NCI-H774 (cell line): Measurements from ENCODE around the gene PSTPIP2.
"Not testable (repeated sequence)": the region's sequence is repeated elsewhere in the genome, so short reads cannot be mapped to it uniquely, and the experiment has no call there.

Experiments used
- DNase-seq: peaks from one replicate; lab custom pipeline; 2025; lab: John Stamatoyannopoulos, UW

The PSTPIP2 gene

DNA sequence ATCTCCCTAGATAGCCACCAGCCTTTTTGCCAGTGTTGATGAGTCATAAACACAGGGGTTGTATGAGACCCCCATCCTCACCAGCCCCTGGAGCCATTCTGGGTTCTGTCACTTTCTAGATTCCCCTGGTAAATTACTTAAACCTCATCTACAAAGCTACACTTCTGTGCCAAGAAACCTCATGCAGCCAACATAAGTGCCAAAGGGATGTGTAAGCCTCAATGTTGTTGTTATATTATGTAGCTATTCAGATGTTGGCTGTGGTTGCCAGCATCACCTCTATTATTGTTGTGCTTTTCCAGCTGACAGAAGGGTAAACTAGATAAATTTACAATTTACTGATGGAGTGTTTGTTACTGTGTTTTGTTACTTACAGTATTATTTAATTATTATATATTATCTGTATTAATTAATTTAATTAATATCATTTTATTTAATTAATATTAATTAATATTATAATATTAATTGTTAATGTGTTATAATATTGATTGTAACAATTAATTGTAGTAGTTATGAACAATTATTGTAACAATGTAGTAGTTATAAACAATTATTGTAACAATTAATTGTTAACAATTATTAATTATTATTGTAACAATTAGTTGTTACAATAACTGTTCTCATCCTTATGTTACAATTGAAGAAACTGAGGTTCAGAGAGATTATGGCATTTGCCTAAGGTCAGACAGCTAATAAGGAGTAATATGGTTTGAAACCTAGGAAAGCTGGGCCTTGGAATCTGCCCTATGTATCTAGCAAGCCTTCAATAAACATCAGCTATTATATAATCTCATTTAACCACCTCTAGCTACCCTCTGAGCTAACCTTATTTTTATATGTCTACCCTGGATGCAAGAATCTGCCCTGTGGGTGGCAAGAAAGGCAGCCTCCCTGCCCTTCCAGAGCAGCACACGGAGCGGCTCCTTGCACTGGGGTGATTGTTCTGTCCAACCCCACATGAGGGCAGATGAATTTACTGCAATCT lies 36.1 kb downstream of the PSTPIP2 start:
- DNase-seq = no peak

DNA sequence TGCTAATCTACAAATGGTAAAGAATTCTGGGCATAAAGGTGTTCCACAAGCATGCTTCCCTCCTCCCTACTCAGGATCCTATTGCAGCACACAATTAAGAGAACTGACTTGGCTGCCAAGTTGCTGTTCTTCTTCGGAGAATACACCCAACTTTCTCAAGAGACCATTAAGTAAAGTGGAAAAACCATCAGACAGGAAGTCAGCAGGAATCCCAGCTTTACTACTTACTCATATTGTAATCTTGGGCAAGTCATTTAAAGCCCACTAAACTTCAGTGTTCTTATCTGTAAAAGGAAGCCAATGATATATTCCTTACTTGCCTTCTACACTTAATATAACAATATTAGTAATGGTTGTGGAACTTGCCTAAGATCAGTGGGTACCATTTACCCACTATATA lies 37.8 kb downstream of the PSTPIP2 start:
- no peak for DNase-seq

DNA sequence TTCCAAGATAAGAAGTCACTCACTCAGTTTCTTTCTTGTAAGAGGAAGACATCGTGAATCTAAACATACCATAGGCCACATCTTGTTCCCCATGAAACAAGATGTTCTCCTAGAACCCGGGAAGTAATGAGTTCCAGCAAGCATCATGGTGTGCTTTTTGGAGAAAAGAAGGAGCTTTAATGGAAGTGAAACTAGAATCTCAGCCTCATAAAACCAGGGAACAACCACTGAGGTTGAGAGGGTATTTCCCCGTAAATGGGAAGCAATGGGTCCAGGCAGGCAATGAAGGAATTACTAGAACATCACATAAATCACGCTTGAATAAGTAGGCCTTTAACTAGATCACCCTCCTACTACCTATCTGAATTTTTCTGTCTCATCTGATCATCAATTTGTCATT lies 40.3 kb downstream of the PSTPIP2 start:
- no peak for DNase-seq

DNA sequence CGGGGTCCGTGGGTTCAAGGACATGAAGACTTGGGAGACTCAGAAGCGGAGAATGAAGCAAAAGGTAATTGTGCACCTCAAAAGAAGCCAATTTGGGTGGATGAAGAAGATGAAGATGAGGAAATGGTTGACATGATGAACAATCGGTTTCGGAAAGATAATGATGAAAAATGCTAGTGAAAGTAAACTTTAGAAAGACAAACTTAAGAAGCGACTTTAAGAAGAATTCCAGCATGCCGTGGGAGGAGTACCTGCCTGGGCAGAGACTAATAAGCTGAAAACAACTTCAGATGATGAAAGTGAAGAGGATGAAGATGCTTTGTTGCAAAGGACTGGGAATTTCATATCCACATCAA lies 43.5 kb downstream of the PSTPIP2 start:
- DNase-seq = no peak

DNA sequence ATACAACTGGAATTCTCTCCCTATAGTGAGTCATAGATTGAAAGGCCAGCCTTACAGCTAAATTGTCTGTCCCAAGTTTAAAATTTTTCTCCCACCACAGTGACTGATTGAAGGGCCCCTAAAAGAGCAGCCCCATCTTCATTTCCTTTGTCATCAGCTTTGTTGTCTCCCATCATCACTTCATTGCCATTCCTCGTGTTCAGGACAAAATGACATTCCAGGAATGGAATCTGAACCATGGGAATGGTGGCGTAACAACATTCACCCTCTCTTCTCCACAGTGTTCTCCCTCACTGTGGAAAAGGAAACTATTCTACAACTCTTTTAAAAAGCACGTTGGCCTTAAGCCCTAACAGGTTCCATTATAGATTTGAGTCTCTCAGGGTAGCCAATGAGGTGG lies 52.1 kb downstream of the PSTPIP2 start:
- no peak for DNase-seq

DNA sequence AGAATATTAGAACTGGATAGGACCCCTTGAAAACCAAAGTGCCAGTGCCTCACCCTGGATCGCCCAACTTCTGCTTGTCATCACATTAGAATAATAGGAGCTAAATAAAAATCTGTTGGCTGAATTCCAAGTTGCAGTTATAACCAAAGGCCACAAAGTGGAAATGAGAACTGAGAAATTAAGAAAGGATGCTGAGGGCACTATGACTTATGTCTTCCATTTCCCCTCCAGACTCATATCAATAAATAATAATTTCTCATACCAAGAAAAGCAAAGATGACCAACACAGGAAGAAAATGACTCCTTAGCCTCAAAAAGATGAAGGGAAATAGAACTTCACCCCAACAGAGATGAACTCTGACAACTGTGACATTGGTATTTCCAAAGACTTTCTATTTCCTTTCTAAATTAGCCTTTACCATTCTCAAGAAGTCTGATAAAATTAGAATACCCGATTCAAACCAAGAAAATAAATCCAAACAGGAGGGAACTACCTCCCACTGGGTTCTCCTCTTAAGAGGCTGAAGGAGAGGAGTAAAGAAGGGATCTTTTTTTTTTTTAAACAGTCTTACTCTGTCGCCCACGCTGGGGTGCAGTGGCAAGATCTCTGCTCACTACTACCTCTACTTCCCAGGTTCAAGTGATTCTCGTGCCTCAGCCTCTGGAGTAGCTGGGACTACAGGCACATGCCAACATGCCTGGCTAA lies 58.4 kb downstream of the PSTPIP2 start:
- no peak for DNase-seq

DNA sequence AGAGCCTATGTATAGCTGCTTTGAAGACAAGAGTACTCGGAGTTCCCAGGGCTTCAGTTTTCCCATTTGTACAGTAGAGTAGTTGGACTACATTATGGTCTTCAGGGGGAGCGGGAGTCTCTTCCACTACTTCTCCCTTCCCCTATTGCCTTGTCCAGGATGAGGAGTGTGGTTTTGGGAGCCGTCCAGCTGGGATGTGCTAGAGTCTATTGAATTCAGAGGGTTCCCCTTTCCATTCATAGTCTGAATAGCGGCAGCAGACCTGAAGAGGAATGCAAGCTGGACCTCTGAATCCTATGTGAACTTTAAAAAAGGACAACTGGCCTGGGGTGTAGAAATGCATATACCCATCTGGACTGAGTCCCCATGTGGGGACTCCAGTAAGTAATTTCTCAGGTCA lies 61.4 kb downstream of the PSTPIP2 start:
- no peak for DNase-seq

DNA sequence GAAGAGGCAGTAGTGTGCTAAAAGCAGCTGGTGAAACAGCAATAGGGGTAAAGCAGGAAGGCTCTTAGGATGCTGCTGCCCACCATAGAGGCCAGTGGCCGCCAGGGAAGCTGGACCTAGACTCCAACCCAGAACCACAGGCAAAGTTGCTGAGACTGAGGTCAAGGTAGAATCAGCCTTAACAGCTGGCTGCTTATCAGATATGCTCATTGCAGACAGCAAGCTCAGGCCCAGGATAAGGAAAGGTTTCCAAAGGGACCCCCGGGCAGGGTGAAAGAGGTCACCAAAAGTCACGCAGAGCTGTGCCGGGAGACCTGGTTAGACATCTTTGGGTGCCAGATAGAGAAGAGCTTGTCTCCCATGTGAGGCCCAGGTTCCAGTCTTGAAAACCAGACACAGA lies 62.0 kb downstream of the PSTPIP2 start:
- no peak for DNase-seq

DNA sequence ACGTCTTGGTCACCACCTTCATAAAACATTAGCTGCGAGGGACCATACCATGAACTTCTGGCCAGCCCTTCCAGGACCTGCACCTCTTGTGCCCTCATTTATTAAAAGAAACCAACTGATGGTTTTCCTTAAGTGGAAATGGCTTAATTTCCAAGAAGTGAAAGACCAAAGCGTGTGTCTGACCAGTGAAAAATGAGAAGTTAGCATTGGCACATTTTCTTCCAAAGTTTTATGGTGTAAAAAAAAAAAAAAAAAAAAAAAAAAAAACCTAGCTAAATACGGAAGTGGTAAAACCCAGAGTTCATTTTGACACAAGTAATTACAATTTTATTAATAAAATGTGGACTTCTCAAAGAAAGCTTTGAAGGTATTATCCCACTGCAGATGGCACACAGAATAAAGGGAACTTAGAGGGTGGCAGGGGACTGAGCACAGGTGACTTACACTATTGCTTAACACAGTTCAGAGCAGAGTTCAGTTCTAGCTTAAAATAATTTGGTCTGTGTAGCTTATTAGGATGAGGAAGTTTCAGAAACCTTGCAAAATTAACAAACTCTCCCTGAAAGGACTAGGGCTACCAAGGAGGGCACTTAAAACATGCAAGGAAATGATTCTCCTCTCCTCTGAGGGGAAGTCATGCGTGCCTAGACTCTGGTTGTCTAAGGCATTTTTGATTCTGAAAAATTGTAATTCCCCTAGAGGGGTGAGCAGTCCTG lies 62.8 kb downstream of the PSTPIP2 start:
- DNase-seq = no peak

DNA sequence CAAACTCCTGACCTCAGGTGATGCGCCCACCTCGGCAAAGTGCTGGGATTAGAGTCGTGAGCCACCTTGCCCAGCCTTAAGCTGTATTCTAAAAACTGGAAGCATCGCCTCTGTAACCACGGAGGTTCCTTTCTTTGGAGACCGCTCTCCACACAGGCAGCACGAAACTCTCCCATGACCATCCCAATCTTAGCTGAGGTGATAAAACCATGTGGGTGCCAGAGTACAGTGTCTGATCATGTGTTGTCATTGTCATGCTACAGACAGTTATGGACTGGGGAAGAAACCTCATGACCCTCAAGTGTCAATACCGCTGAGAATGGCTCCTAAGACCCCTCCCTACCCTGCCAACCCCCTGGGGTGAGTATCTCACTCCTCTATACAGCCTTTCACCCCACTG lies 63.5 kb downstream of the PSTPIP2 start:
- DNase-seq = no peak

DNA sequence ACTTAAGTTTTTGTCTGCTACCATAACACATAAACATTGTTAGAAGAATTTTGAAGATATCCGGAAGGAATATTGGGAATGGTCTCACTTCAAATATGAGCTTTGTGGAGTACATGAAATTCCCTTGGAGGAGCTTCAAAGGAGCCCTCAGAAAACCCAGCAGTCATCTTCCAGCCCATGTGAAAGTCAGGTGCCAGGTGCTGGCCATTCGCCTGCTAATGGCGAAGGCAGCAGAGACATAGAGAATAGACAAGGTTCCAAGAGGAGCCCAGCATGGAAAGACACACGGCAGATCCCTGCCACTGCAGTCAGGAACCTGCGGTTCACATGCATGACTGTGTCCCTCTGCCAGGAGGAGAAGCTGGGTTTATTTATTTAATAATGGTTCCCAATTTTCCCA lies 64.9 kb downstream of the PSTPIP2 start:
- no peak for DNase-seq

DNA sequence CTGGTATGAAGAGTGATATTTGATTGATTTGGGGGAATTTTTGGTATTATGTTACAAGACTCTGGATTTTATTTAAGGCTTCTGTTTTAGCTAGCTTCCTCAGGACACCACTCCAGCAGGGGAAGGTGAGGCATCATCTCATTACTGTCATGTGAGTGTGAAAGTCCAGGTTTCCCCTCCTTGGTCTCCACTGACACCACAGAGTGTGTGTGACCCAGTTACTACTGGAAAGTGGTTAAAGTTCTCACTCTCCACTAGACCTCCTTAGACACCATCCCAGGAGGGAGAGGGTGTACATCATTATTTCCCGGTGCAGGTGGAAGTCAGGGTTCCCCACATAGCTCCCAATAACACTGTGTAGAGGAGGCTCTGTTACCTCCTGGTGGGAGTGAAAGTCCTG lies 69.1 kb downstream of the PSTPIP2 start:
- DNase-seq = no peak

DNA sequence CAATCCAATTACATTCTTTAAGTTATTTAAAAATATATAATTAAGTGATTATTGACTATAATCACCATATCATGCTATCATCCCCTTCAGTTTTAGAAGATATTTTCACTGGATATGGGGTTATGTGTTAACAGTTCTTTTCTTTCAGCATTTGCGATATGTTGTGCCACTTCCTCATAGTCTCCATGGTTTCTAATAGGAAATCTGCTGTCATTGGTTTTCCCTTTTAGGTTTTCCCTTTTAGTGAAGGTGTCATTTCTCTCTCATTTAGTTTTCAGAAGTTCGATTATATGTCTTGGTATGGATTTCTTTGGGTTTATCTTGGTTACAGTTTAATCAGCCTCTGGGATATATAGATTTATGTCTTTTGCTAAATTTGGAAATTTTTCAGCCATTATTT lies 70.2 kb downstream of the PSTPIP2 start:
- DNase-seq = no peak

DNA sequence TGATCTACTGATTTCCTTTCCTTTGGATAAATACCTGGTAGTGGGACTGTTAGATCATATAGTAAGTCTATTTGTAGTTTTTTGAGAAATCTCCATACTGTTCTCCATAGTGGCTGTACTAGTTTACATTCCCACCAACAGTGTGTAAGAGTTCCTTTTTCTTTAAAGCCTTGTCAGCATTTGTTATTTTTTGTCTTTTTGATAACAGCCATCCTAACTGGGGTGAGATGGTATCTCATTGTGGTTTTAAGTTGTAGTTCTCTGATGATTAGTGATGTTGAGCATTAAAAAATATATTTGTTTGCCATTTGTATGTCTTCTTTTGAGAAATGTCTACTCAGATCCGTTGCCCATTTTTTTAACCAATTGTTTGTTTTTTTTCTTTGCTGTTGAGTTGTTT lies 71.0 kb downstream of the PSTPIP2 start:
- DNase-seq = no peak

DNA sequence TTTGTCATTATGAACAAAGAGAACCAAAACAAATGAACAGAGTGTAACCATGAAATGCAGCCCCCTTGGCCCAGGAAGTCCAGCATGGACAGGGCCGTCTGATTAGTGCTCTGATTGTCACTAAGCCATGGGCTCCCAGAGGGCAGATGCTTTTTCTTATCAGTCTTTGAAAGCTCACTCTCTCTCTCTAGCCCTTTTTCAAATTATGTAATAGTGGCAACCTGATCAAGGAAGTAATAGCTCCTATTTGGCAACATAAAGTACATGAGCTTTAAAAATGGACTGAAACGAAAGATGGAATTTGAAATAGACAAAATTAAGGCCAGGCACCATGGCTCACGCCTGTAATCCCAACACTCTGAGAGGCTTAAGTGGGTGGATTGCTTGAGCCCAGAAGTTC lies 72.5 kb downstream of the PSTPIP2 start:
- no peak for DNase-seq

DNA sequence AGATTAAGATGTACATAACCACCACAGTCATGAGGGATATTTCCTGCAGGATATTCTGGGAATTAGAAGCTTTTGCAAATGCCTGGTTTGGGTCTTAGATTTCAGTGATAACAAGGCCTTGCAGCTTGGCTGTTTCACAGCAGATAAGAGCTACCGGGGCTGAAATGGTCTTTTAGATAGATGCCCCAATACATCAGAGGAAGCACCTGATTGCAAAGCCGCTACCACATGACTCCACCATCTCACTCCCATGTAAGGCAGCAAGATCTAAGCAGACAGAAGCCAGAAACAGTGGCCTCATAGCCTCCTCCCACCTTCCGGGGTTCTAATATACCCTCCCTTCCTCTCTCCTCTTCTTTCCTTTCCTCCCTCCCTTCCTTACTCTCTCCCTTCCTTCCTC lies 73.8 kb downstream of the PSTPIP2 start:
- no peak for DNase-seq

DNA sequence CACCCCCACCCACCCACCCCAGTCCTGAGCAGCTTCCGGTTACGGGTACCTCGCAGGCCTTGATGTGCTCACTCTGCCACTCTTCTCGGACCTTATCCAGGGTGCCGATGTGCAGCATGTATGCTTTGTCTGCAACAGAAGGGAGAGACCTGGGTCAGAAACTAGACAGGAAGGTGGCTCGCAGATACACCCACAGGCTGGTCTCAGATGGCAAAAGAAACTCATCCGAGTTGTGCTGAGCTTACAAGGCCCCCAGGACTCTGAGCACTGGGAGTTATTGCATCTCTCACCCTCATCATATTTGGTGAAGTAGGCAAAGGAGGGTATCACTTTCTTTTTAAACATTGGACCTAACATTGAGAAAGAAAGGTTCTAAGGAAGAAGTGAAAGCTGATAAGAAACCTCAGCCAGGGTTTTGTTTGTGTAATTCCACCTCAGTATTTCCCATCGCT lies 74.3 kb downstream of the PSTPIP2 start:
- DNase-seq = no peak

DNA sequence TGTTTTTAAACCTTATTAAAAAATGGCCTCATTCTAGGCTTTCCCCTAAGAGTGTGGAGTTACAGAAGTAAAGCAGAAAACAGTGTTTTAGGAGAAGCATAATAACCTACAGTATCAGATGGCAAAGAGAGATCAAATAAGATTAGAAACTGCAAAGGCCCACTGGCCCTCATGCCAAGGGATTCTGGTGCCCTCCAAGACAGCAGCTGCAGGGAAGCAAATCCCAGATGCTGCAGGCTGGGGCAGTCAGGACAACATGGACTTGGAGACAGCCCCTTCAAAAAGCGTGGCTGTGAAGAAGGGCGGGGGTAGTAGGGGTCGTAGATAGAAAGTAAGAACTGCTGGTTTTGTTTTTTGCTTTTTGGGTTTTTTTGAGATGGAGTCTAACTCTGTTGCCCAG lies 76.6 kb downstream of the PSTPIP2 start:
- DNase-seq = no peak

DNA sequence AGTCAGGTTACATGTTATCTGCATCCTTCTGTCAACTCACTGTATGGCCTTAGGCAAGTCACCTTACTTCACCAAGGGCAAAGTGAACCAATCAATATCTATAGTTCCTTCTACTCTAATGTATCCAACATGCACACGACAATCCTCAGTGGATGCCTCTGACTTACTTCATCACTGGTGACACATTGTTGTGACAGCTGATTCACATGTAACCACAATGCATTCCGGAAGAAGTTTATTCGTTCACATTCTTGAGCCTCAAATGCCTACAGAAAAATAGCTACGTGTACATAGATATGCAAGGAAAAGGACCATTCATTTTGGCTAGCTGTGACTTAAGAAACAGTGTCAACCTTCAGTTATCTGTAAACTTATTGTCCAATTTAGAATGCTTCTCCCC lies 78.6 kb downstream of the PSTPIP2 start:
- no peak for DNase-seq

DNA sequence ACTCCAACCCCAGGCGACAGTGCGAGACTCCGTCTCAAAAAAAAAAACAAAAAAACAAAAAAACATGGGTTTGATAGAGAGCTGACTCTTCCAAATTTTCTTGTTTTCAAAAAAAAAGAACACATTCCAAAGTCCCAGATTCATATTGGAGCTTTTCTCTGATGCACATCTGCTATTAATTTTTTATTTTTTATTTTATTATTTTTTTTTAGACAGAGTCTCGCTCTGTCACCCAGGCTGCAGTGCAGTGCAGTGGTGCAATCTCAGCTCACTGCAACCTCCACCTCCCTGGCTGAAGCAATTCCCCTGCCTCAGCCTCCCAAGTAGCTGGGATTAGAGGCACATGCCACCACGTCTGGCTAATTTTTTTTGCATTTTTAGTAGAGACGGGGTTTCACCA lies 79.5 kb downstream of the PSTPIP2 start:
- DNase-seq = not testable (repeated sequence)

DNA sequence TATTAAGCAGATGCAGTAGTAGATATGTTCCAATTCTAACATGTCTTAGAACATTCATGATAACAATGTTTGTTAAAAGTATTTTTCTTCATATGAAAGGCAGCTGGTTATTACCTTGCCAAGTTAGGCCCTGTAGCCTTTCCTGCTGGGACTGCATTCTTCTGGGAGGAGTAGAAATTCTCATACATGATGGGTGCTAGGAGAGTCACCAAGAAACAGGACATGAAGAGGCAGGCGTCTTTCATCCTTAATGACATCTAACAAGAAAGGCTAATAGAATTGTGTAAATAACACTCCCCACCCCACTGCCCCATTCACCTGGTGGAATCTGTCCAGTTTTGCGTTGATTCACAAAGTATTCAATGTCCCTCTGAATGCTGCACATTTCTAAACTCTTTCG lies 80.3 kb downstream of the PSTPIP2 start:
- DNase-seq = no peak

DNA sequence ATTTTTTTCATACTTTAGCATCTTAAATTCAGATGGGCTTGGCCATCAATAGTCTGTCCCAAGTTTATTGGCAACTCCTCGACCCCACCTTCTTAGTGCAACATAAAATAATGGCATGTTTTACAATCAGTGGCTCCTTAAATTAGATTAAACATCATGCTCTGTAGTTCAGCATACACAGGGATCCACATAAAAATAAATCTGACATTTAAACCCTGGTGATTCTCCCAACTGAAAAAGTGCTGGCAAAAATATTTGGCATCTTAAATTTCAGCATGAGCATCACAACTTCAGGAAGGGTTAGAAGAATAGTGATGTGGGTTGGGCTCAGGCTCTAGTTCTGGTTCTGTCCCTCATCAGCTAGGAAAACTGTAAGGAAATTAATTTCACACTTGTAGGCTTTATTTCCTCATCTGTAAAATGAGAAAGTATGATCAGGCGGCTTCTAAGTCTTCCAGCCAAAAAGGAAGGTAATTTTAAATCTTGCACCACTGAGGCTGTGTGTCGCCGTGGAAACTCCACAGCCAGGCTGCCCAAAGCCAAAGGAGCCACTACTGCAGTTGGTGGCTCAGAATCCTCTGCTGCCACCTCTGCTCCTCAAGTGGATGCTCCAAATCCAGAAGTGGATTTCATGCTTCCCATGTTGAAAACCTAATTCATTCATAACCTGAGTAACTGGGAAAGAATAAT lies 87.4 kb downstream of the PSTPIP2 start:
- DNase-seq = no peak
